SHP77 (cell line): ENCODE data around the gene SSRP1.
"Not testable (repeated sequence)": the region's sequence is repeated elsewhere in the genome, so short reads cannot be mapped to it uniquely, and the experiment has no call there.

ENCODE experiments used
- DNase-seq, 2 experiments: peaks; one replicate each; lab custom pipeline; 2025; lab: John Stamatoyannopoulos, UW

Gene SSRP1

DNA sequence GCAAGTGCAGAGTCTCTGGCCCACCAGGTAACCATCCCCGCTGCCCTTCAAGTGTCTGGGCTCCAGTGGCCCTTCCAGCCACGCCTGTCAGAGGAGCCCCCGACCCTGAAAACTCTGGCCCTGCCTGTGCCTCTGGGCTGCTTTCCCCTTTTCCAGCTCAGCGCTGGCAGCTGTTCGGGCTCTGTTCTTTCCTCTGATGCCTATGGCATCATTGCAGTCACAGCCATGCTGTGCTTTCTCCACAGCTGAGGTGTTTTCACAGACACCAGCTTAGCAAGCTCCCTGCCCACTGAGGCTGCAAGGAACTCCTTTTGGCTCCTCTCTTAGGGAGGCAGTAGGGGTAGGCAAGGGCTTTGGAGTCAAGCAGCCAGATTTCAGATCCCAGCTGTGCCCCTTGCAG lies 23.7 kb upstream of the SSRP1 start:
- DNase-seq = no peak

DNA sequence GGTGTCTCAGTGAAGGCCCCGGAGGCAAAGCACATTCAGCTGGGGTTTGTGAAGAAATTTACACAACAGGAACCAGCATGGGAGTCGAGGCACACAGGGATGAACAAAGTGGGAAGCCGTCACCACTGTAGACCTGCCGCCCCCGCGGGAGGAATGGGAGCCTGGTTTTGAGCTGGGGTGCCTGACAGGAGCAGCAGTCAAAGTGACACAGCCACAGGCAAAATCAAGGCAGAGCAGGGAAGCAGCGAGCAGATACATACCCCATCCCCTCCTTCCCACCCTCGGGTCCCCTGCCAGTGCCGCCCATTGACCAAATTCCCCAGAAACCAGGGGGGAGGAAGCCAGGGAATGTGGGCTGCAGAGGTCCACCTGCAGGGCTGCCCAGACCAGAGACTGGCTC lies 23.3 kb upstream of the SSRP1 start:
- DNase-seq = no peak

DNA sequence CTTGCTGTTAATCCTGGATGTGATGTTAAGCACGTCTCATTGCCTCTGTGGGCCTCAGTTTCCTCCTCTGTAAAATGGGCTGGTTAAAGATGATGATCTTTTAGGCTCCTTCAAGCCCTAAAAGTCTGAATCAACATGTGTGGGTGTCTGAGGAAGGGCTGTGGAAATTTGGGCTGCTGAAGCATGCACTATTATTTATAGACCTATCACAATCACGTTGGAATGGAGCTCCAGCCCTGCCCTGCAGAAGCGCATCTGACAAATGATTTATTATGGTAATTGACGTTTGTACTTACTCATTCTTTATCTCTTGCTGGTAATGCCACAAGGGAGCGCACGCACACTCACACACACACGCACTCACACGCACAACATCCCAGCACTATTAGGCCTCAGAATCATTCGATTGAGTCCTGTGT lies 22.9 kb upstream of the SSRP1 start:
- DNase-seq = no peak

DNA sequence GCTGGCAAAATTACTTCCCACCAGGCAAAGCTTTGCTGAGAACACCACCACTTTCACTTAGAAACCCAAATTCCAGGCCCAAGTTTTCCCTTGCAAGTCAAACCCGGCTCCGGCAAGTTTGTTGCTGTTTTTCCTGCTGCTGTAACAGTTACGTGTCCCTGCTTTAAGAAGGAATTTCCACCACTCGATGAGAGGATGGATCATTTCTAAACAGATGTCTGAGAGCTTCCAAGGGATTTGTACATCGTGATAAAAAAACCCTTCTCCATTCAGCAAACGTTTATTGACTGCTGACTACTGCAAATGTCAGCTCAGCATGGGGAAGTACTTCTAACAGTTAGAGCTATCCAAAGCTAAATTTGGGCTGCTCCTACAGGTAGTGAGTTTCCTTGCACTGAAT lies 22.2 kb upstream of the SSRP1 start:
- no peak for DNase-seq

DNA sequence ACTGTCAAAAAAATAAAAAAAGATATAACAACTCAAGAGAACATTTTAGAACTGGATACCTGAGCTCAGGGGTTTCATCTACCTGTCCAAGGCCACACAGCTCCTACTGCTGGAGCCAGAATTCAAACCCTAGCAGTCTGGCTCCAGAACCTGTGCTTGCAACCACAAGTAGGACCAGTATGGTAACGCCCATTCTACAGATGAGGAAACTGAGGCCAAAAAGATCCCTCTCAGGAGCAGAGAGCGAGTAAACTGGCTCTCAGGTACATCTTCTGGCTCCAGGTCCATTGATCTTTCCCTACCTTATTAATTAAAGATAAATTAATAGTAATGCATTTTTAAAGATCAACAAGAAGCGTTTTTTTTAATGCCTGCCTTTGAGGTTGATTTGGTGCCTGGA lies 21.6 kb upstream of the SSRP1 start:
- no peak for DNase-seq

DNA sequence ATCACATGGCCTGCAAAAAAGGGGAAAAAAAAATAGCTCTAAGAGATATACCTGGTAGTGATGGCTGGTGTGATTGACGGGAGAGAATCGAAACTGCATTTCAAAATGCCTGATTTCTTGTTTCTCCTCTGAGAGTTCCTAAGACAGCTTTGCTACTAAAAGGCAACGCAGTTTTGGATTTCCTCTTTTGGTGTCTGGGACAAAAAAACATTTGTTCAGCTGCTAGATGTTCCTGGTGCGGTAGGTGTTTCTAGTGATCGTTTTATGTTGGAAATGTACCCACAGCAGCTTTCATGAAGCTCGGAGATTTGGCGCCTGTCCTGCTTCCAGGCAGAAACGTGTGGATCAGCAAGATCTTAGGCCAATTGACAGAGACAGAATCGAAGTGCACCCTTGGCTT lies 20.6 kb upstream of the SSRP1 start:
- DNase-seq = no peak

DNA sequence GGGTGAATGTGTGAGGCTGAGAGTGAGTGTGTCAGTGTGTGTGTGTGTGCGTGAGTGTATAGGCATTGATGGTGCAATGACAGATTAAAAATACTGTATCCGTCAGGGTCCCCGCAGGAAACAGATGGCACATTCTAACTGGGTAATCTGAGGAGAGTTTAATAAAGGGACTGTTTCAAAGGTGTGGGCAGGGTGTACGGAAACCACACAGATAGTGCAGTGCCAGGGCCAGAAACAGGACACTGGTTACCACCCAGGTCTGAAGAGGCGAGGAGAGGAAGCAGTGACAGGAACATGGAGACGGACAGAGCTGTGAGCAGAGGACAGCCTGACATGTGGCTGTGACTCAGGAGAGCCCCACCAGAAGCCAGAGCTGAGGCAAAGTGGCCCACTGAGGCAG lies 19.0 kb upstream of the SSRP1 start:
- DNase-seq = no peak

DNA sequence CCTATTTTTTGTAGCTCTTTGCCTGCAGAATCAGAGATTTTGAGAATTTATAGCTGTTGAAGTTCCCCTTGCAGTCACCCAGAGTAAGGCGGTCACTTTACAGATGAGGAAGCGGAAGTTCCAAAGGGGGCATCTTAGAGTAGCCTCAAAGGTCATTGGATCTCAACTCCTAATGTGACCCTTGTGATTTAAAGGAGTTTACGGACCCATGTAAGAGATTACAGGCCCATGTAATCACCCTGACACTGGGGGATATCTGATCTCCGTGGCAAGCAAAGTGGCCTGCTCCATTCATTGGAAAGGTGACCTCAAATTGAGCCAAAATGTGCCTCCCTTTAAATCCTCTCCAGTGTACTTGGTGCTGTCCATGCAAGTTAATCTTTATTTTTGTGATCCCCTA lies 18.2 kb upstream of the SSRP1 start:
- no peak for DNase-seq

DNA sequence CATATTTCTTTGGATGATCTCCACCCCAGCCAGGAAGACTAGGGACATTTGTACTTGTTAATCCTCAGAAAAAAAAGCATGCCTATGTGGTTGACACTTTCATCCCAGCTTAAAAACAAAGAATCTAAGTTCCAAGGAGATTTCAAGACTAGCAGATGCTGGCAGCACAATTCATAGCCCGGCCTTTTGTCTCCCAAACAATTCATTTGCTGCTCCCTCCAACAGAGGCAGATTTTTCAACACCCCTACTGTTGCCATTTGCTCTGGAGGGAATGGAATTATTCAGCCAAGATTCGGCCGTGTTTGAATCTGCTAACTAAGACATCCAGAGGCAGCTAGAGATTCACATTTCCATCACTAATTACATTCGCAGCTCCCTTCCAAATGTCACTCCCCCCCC lies 17.8 kb upstream of the SSRP1 start:
- DNase-seq = no peak

DNA sequence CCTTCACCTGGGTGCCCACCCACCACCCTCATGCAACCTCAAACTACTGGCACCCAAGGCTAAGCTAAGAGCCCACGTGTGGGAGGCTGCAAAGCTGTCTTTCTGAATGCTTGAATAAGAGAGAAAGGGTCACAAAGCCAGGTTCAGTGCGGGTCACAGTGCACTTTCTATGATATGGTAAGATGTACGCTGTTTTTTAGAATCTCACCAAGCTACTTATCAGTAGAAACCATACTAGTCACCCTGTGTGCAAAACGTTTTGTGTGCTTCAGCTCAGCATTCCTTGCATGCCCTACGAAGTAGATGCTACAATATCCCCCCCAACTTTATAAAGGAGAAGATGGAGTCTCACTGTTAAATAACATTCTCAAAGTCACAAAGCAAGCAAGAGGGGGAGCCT lies 17.3 kb upstream of the SSRP1 start:
- DNase-seq = no peak

DNA sequence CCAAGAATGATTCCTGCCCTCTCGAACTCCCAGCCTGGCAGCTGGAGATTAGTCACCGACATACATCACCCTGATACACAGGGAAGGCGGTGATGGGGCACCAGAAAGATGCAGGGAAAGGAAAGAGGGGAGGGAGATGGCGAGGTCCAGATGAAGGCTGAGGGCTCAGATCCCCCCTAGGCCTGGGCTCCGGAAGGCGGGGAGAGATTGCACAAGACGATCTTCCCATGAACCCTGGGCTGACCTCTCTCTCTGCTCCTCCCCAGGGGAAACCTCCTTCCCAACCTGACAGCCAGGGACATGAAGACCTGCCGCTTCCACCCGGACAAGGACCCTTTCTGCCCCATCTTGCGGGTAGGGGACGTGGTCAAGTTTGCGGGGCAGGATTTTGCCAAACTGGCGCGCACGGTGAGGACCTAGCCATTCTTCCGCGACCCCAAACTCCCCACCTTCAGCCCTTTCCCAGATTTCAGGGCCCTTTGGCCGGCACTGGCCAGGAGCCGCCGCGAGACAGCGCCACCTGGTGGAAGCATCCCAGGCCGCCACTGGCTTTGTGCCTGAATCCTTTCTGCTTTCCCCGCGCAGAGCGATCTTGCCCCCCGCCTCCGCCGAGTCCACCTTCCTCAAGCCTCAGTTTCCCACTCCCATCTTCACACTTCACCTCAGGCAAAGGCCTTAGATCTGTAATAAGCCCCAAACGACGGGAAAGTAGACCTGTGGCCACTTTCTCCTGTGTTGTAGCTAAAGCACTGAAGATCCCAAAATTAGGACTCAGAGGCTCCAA lies 14.0 kb upstream of the SSRP1 start:
- no peak for DNase-seq

DNA sequence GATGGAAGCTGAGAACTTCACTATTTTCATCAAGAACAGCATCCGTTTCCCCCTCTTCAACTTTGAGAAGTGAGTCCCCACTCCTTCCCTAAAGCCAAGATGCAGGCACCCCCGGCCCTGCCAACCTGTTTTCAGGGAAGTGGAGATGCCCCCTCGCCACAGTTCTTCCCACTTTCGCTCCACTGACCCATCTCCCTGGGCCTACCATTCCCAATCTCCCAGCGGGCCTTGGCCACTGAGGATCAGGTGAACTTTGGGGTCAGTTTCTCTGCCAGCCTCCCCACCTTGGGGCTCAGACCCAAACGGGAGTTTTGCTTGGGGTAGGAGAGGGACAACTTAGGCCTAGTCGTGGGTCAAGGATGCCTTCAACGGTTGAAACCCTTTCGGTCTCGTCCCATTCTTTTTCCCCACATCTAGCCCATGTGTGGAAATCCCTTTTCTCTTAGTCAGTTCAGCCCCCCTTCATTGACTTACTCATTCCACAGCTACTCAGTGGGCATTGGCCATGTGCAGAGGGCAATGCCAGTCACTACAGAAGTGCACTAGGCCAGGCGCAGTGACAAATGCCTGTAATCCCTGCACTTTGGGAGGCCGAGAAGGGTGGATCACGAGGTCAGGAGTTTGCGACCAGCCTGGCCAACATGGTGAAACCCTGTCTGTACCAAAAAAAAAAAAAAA lies 13.1 kb upstream of the SSRP1 start:
- no peak for DNase-seq

DNA sequence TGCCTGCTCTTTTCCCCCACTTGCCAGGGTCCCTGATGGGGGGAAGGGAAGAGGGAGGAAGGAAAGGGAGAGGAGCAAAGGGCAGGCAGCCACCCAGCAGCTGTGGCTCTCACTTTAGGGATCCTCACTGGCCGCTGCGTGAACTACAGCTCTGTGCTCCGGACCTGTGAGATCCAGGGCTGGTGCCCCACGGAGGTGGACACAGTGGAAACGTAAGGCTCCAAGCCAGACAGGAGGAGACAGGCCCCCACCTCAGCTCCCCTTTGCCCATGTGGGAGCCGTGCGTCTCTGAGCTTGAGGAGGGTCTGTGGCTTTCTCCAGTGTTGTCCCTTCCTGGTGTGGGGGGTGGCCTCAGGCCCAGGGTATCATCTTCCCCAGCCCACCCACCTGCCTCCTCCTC lies 12.4 kb upstream of the SSRP1 start:
- no peak for DNase-seq

DNA sequence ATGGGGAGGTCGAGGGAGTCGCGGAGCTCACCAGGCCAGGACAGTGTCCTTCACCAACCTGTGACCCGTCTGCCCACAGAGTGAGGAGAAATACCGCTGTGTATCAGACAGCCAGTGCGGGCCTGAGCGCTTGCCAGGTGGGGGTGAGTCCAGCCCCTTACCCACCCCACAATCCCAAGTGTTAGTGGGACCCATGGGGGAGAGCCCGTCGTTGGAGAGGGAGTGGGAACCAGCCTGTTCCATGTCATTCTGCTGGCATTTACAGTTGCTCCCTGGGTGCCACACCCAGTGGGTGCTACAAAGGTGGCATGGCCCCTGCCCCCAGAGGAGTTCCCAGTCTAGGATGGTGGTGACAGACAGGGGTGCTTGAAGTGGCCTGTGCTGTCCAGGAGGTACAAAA lies 11.6 kb upstream of the SSRP1 start:
- DNase-seq = no peak

DNA sequence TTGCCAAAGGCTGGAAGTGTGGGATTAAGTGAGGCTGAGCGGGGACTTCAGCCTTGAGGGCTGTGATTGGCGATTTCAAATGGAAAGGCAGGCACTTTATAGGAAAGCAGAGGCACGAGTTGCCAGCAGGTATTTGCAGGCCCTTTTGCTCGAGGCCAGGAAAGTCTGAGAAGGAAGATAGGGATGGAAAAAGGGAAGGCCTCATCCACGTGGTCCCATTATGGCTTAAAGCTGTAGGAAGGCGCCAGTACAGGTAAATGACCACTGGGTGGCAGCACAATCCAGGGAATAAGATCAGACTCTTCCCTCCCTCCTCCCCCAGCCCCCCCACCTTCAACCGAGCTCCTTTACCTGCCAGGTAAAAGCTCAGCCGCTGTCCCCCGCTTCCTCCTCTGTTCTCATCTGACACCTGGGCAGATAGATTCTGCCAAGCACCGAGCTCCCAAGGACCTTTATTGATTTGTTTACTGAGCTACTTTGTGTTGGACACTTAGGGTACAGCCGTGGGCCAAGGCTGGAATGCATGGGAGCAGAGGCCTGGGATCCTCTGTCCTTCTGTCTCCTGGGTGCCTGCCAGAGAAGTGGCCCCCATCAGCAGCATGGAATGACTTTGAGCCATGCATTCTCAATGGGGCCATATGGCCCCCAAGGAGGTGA lies 10.0 kb upstream of the SSRP1 start:
- DNase-seq = peak in 1 of 2 experiments; percentile 23

DNA sequence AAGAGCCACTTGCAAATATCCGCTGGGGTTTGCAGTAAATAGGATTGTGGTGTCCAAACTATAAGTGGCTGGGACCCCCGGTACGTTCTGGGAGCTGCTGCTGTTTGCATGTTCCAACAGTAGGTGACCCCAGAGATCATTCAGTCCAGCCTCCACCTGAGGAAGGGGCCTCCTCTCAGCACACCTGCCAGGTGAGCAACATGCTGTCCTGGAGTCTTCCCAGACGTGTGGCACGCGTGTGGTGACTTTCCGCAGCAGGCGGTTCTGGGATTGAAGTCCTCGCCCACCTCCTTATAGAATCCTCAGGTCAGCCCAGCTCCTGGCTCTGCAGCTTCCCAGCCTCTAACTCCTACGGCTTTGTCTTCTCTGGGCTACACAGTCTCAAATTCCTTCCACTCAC lies 9.1 kb upstream of the SSRP1 start:
- no peak for DNase-seq

DNA sequence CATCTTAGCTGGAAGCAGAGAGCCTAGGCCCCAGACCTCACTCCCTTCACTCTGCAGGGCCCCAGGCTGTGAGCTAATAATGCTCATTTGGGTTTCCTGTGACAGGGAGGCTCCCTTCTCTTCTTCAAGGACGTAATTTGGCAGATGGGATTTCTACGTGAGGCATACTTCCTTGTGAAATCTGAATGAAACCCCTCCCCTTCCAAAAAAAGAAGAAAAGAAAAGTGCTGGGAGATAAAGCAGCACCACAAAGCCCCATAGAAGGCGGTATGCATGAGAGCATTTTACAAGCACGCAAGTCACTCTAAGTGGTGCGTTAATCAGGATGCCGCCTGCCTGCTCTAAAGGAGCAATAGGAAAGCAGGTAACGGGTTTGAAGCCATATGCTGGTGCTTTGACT lies 8.1 kb upstream of the SSRP1 start:
- DNase-seq = no peak

DNA sequence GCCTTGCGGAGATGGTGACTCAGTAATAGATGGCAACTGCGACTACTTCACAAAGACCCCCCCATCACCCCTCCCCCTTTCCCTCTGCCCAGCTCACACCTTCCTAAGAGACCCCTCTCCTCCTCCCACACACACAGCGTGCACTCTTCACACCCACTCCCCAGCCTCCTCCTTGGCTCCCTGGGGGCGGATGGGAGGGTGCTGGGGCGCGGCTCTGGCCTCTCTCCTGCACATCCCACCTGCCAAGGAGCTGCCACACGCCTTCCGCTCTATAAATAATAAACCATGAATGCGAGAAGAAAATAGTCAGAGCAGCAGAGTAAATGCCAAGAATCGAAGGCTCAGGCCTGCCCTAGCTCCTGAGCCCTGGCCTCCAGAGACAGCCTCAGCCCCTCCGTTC lies 7.0 kb upstream of the SSRP1 start:
- DNase-seq = no peak

DNA sequence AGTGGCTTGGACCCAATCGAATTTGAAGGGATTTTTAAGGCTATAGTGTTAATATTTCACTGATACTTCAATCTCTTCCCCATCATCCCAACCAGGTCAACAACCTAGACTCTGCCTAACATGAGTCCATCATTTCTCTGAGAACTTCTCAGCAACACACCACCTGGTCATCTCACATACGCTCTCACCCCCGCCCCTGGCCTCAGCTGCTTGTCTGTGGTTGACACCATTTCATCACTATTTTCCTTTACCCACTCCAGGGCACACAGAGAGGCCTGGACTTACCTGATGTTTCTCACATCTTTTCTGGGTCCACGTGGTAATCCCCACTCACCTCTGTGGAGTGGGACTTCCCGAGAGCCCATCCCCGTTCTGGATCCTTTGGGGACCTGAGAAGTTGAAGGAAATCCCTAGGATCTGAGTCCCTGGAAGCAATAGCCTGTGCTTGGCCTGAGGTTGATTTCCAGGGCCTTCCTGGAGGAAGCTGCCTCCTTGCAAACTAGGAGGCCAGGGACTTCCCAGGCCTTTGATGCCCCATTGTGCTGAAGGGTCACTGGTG lies 5.6 kb upstream of the SSRP1 start:
- DNase-seq = no peak

DNA sequence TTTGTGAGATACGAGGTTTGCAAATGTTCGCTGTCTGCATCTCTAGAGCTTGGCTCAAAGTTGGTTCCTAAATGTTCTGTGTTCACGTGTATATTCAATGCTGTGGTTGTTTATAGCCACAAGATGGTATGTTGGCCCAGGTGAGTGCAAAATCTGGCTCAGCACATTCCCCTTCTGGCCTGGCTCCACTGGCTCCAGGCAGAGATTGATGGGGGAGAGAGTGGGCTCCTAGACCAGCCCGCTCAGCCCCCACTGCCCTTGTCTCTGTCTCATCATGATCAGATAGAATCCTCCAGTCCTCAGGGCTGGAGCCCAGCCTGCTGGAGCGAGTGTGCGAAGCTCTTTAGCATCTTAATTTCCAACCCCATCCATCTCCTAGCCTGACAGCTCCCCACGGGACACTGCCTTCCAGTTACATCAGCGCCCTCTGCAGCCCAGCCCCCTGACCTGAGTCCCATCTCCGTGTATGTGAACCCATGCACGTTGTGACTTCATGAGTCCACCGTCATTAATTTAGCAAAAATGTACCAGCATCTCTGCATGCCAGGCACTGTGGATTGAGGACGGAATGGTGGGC lies 4.4 kb upstream of the SSRP1 start:
- no peak for DNase-seq

DNA sequence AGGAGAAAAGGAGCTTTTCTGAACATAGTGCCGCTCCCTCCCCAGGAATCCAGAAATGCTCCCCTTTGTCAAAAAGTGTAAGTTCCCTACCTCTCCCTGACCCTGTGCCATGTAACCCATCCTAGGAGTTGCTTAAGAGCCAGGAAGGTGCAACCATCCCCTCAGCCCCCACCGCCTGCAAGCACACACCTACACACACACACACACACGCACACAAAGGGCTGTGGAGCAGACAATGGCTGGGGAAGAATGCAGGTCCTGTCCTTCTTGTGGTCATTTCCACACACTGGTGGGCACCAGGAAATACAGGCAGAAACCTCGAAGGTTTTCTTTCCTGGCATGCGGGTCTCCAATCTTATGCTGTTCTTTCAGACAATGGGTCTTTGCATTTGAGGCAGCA lies 3.6 kb upstream of the SSRP1 start:
- no peak for DNase-seq

DNA sequence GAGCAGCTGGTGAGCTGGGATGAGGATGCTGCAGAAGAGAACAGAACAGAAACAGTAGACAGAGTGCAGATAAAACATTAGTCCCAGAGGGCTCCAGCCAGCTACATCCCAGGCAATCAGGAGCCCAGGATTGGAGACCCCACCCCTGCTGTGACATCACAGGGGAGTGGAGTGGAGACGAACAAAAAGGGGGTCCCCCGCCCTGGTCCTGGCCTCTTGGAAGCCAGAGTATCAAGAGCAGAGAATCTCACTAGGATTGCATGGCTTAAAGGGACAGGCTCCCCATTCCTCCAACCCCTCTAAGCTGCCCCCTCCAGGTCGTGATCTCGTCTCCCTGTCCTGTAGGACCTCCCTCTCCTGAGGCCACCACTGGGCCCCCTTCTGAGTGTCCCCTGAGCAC lies 2.5 kb upstream of the SSRP1 start, which contains the start of gene P2RX3:
P2RX3 (plus strand) TSS at position 211 of the 400 bp plus-strand sequence. CDS start 199 bp downstream, outside the sequence.
- no peak for DNase-seq

DNA sequence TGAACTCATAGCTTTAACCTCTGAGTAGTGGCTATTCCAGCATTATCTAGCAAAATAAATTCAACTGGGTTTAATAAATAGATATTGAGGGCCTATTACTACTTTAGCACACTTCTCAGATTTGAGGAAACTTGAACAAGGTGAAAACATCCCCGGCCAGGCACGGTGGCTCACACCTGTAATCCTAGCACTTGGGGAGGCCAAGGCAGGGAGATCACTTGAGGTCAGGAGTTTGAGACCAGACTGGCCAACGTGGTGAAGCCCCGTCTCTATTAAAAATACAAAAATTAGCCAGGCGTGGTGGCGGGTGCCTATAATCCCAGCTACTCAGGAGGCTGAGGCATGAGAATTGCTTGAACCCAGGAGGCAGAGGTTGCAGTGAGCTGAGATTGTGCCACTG lies 1.2 kb upstream of the SSRP1 start:
- DNase-seq = not testable (repeated sequence)
